Measurements from ENCODE around the gene PDCD2L. TPM values are rescaled to one million over a fixed set of nuclear protein-coding genes. Genes with fewer than 3 reads are reported as not detected.

Gene PDCD2L
- polyA plus RNA-seq, 1 of the 3 experiments (the other 2 are of a cell fraction), result 20.8 TPM

DNA sequence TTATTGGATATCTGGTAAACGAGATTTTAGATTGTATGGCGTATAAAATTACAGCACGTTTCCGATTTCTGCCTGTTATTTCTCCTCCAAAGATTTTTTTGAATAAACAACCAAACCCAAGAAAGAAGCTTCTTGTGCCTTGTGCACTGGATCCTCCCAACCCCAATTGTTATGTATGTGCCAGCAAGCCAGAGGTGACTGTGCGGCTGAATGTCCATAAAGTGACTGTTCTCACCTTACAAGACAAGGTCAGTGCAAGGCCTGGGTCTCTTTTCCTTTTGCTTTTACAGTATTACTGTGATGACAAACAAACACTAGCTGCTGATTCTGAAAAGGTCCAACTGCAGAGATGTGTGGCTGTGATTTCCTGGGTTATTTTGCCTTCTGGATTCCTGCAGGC lies 54.5 kb downstream of the PDCD2L start:
- no peak for TF ChIP-seq RXRA (IDR thresholded peaks at IDR 0.05; ENCODE audit: borderline replicate concordance, low read depth)
- TF ChIP-seq, protein P1, sequence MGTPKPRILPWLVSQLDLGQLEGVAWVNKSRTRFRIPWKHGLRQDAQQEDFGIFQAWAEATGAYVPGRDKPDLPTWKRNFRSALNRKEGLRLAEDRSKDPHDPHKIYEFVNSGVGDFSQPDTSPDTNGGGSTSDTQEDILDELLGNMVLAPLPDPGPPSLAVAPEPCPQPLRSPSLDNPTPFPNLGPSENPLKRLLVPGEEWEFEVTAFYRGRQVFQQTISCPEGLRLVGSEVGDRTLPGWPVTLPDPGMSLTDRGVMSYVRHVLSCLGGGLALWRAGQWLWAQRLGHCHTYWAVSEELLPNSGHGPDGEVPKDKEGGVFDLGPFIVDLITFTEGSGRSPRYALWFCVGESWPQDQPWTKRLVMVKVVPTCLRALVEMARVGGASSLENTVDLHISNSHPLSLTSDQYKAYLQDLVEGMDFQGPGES (IDR thresholded peaks at IDR 0.05; ENCODE audit: low read depth, low read length), result no peak
- TF ChIP-seq EZH2phosphoT487 (IDR thresholded peaks at IDR 0.05; ENCODE audit: borderline replicate concordance, low read depth), result no peak
- no peak for TF ChIP-seq FOXM1 (IDR thresholded peaks at IDR 0.05; ENCODE audit: low read depth)
- TF ChIP-seq GABPA (IDR thresholded peaks at IDR 0.05; ENCODE audit: low read depth), result no peak
- TF ChIP-seq FOXJ3 (CRISPR knock-in tag; IDR thresholded peaks at IDR 0.05), result no peak
- TF ChIP-seq JUND (IDR thresholded peaks at IDR 0.05), result no peak
- TF ChIP-seq YY1 (IDR thresholded peaks at IDR 0.05; ENCODE audit: low read depth), result no peak
- TF ChIP-seq, protein P2, sequence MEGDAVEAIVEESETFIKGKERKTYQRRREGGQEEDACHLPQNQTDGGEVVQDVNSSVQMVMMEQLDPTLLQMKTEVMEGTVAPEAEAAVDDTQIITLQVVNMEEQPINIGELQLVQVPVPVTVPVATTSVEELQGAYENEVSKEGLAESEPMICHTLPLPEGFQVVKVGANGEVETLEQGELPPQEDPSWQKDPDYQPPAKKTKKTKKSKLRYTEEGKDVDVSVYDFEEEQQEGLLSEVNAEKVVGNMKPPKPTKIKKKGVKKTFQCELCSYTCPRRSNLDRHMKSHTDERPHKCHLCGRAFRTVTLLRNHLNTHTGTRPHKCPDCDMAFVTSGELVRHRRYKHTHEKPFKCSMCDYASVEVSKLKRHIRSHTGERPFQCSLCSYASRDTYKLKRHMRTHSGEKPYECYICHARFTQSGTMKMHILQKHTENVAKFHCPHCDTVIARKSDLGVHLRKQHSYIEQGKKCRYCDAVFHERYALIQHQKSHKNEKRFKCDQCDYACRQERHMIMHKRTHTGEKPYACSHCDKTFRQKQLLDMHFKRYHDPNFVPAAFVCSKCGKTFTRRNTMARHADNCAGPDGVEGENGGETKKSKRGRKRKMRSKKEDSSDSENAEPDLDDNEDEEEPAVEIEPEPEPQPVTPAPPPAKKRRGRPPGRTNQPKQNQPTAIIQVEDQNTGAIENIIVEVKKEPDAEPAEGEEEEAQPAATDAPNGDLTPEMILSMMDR (IDR thresholded peaks at IDR 0.05), result no peak
- TF ChIP-seq, protein P3, sequence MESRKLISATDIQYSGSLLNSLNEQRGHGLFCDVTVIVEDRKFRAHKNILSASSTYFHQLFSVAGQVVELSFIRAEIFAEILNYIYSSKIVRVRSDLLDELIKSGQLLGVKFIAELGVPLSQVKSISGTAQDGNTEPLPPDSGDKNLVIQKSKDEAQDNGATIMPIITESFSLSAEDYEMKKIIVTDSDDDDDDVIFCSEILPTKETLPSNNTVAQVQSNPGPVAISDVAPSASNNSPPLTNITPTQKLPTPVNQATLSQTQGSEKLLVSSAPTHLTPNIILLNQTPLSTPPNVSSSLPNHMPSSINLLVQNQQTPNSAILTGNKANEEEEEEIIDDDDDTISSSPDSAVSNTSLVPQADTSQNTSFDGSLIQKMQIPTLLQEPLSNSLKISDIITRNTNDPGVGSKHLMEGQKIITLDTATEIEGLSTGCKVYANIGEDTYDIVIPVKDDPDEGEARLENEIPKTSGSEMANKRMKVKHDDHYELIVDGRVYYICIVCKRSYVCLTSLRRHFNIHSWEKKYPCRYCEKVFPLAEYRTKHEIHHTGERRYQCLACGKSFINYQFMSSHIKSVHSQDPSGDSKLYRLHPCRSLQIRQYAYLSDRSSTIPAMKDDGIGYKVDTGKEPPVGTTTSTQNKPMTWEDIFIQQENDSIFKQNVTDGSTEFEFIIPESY (IDR thresholded peaks at IDR 0.05; ENCODE audit: borderline replicate concordance, low read depth), result no peak
- H3K4me2 ChIP-seq, result no peak overlapping the region
- ChIA-PET POLR2A (no interaction called here), CTCF (no interaction called here)
- H3K9me2 ChIP-seq, result no peaks in the 10 kb centered on the region
- H3K36me3 ChIP-seq (replicated peaks in 1 of 2; ENCODE audit: control insufficient read depth in 1 of 2, insufficient read depth in 2 of 2, low read length in 1 of 2), result peaks cover 70 to 76% of the 10 kb centered on the region in 2 experiments
- H3K27me3 ChIP-seq (ENCODE audit: insufficient read depth), result no peaks in the 10 kb centered on the region
- WGBS (ENCODE audit: low lambda C conversion rate), result 92% methylated on average over 5 of the region's 5 CpGs
- H2AFZ ChIP-seq (ENCODE audit: low read depth), result no peak overlapping the region
- H3K27ac ChIP-seq (ENCODE audit: low read depth in 2 of 2, low read length in 1 of 2), result no peak overlapping the region
- H3K4me1 ChIP-seq (ENCODE audit: control insufficient read depth in 1 of 2, insufficient read depth in 2 of 2, low read depth in 1 of 2, low read length in 1 of 2), result peaks cover 2 to 6% of the 10 kb centered on the region in 2 experiments; a peak in 1 of 4 replicates
- DNase-seq, result no peak
- H3K4me3 ChIP-seq (ENCODE audit: low read depth in 2 of 2, low read length in 1 of 2), result no peak overlapping the region
- no peaks in the 10 kb centered on the region for H3K9me3 ChIP-seq
- H3F3A ChIP-seq (replicated peaks; ENCODE audit: insufficient read depth), result peaks cover 8% of the 10 kb centered on the region
- H3K9ac ChIP-seq, result no peak overlapping the region
- H4K20me1 ChIP-seq (ENCODE audit: insufficient read depth), result peaks cover 4% of the 10 kb centered on the region; the same call in 1 of the 2 replicates
- peaks cover 91% of the 10 kb centered on the region for H3K79me2 ChIP-seq (ENCODE audit: insufficient read depth)

DNA sequence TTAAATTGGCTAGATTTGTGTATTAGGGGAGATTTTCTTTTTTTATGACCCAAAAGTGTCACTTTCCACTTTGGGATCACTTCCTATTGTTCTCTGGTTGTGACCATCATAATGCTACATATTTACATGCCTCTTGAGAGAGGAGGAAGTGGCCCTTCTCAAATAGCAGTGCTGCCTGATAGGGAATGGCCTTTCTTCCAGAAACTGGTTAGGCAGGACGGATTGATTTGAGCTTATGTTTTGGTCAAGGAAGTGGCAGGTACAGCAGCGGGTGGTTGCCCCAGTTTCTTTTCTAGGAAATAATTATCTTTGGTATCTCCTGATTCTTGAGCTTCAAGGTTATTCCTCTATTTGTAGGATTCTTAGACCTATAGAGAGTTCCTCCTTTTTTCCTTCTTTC lies 55.4 kb downstream of the PDCD2L start:
- H3K9me3 ChIP-seq, result no peaks in the 10 kb centered on the region
- ChIA-PET POLR2A (no interaction called here), CTCF (interaction anchor here (1.2 kb wide), 1 partner anchor 29 kb away, joined by 5 read pairs; no protein-coding TSS in a partner anchor)
- H3K36me3 ChIP-seq (replicated peaks in 1 of 2; ENCODE audit: control insufficient read depth in 1 of 2, insufficient read depth in 2 of 2, low read length in 1 of 2), result peaks cover 67 to 76% of the 10 kb centered on the region in 2 experiments
- no peak for DNase-seq
- H3K27me3 ChIP-seq (ENCODE audit: insufficient read depth), result no peaks in the 10 kb centered on the region
- H3F3A ChIP-seq (replicated peaks; ENCODE audit: insufficient read depth), result peaks cover 7% of the 10 kb centered on the region
- H2AFZ ChIP-seq (ENCODE audit: low read depth), result no peak overlapping the region
- H3K4me3 ChIP-seq (ENCODE audit: low read depth in 2 of 2, low read length in 1 of 2), result no peak overlapping the region
- peaks cover 91% of the 10 kb centered on the region for H3K79me2 ChIP-seq (ENCODE audit: insufficient read depth)
- WGBS (ENCODE audit: low lambda C conversion rate), result 98% methylated on average over 2 of the region's 2 CpGs
- peaks cover 0 to 2% of the 10 kb centered on the region in 2 experiments; a peak in 1 of 4 replicates for H3K4me1 ChIP-seq (ENCODE audit: control insufficient read depth in 1 of 2, insufficient read depth in 2 of 2, low read depth in 1 of 2, low read length in 1 of 2)
- H3K4me2 ChIP-seq, result no peak overlapping the region
- H3K9ac ChIP-seq, result no peak overlapping the region
- H3K9me2 ChIP-seq, result no peaks in the 10 kb centered on the region
- H3K27ac ChIP-seq (ENCODE audit: low read depth in 2 of 2, low read length in 1 of 2), result no peak overlapping the region
- TF ChIP-seq EP300 (IDR thresholded peaks at IDR 0.05; ENCODE audit: borderline replicate concordance in 1 of 2, low read depth in 1 of 2, low read length in 1 of 2) (no peak), POLR2AphosphoS5 (IDR thresholded peaks at IDR 0.05; ENCODE audit: low read depth, low read length) (no peak), FOSL2 (IDR thresholded peaks at IDR 0.05; ENCODE audit: borderline replicate concordance, low read depth) (no peak), TAF1 (IDR thresholded peaks at IDR 0.05; ENCODE audit: borderline replicate concordance, low read depth, low read length) (no peak), ELF1 (IDR thresholded peaks at IDR 0.05) (no peak), MXI1 (IDR thresholded peaks at IDR 0.05; ENCODE audit: low read depth, low read length) (no peak)
- TF ChIP-seq, protein P4, sequence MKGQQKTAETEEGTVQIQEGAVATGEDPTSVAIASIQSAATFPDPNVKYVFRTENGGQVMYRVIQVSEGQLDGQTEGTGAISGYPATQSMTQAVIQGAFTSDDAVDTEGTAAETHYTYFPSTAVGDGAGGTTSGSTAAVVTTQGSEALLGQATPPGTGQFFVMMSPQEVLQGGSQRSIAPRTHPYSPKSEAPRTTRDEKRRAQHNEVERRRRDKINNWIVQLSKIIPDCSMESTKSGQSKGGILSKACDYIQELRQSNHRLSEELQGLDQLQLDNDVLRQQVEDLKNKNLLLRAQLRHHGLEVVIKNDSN (IDR thresholded peaks at IDR 0.05; ENCODE audit: borderline replicate concordance, low read depth), result no peak
- peaks cover 4% of the 10 kb centered on the region; the same call in 1 of the 2 replicates for H4K20me1 ChIP-seq (ENCODE audit: insufficient read depth)

All from SK-N-SH (cell line).